Raji (cell line): ENCODE measurements around the gene ASNSD1.

Experiments used
- POLR2A ChIP-seq: IDR thresholded peaks from 2 replicates; pipeline ENCODE4 v1.6.1; 2011; ENCODE audit warnings: low read depth, low read length, control low read depth; ENCODE audit not compliant: insufficient read depth

ASNSD1 gene

GRCh38 chr2:189719571-189719970 lies 58.3 kb downstream of the ASNSD1 start:
- no peak for TF ChIP-seq POLR2A
